HepG2 (cell line): Measurements from ENCODE around the gene GRIK4. TPM values are rescaled to one million over a fixed set of nuclear protein-coding genes. Genes with fewer than 3 reads are reported as not detected.

Experiments
- ATAC-seq: fragments of 200-7000 bp; cut with Tn5 transposase; 3 replicates; pipeline ENCODE4 v1.9.1; 2020; ENCODE audit warnings: mild to moderate bottlenecking, moderate library complexity
- BruUV-seq: library from RNA; stranded (reverse); fragments of 400-500 nt; replicated peaks from 2 replicates; lab custom pipeline; 2021; lab: Mats Ljungman, UMichigan
- CTCF ChIA-PET: fragments of 300-600 bp; formaldehyde crosslinking; extraction: SDS; loops from one replicate; lab custom pipeline; 2021; ENCODE audit warnings: low total read pairs, inconsistent platforms, low intra/inter-chr PET ratio; lab: Yijun Ruan, JAX
- POLR2A ChIA-PET: fragments of 350-600 bp; sonication (Branson Sonifier 250); formaldehyde crosslinking; loops from one replicate; lab custom pipeline; 2020; ENCODE audit warnings: antibody characterized with exemption, inconsistent platforms; lab: Yijun Ruan, JAX
- DNase-seq: peaks from one replicate; pipeline ENCODE4 v3.0.0-alpha.2; 2015; ENCODE audit warnings: low spot score
- FAIRE-seq: peaks from 3 replicates; lab custom pipeline; 2011; peaks lifted over from hg19 to GRCh38; lab: Jason Lieb, UNC
- H2AFZ ChIP-seq: one replicate; pipeline ENCODE4 v1.6.1; 2011; ENCODE audit warnings: low read length, inconsistent platforms
- H3K27ac ChIP-seq: fragments of 300-600 bp; 3 replicates; pipeline ENCODE4 v1.8.0; 2011; ENCODE audit warnings: mixed run types, mild to moderate bottlenecking, mixed read lengths, low read length, inconsistent platforms; ENCODE audit not compliant: insufficient read depth; ENCODE audit errors: extremely low read length
- H3K27me3 ChIP-seq, 2 experiments: fragments of 200-600 bp in 1 of 2; 2 replicates in 1 of 2; 3 replicates in 1 of 2; pipeline versions ENCODE4 v1.6.0 to v1.8.0; 2011; ENCODE audit warnings: low read length in 2 of 2, mild to moderate bottlenecking in 2 of 2, moderate library complexity in 2 of 2, inconsistent platforms in 1 of 2; ENCODE audit not compliant: insufficient read depth in 2 of 2, control insufficient read depth in 1 of 2
- H3K36me3 ChIP-seq, 2 experiments: fragments of 200-600 bp in 1 of 2; replicated peaks in 1 of 2; 2 replicates in 1 of 2; 3 replicates in 1 of 2; pipeline versions ENCODE4 v1.5.1 to v1.8.0; 2011; ENCODE audit warnings: low read length in 2 of 2, inconsistent platforms in 1 of 2; ENCODE audit not compliant: insufficient read depth in 2 of 2, control insufficient read depth in 1 of 2
- H3K4me1 ChIP-seq: 2 replicates; pipeline ENCODE4 v1.5.1; 2012; ENCODE audit warnings: low read length, inconsistent platforms; ENCODE audit not compliant: insufficient read depth
- H3K4me2 ChIP-seq: 2 replicates; pipeline ENCODE4 v1.6.0; 2011; ENCODE audit warnings: low read depth, low read length, inconsistent platforms
- H3K4me3 ChIP-seq, 3 experiments: fragments of 200-600 bp in 1 of 3; sonication (generic), shearing (Covaris generic) in 1 of 3; replicated peaks in 1 of 3; 2 replicates each; pipeline ENCODE4 v1.5.1; 2011 to 2016; ENCODE audit warnings: low read length in 3 of 3, inconsistent platforms in 2 of 3, low read depth in 2 of 3, mild to moderate bottlenecking in 2 of 3, control low read depth in 1 of 3, mixed read lengths in 1 of 3; ENCODE audit not compliant: insufficient read depth in 1 of 3
- H3K79me2 ChIP-seq: one replicate; pipeline ENCODE4 v1.6.1; 2011; ENCODE audit warnings: low read length, inconsistent platforms; ENCODE audit not compliant: insufficient read depth
- H3K9ac ChIP-seq: 2 replicates; pipeline ENCODE4 v1.6.0; 2011; ENCODE audit warnings: mild to moderate bottlenecking, low read depth, low read length, inconsistent platforms; ENCODE audit not compliant: insufficient read depth
- H3K9me3 ChIP-seq: 2 replicates; pipeline ENCODE4 v1.5.1; 2012; ENCODE audit warnings: mild to moderate bottlenecking, low read length
- H4K20me1 ChIP-seq: 2 replicates; pipeline ENCODE4 v1.6.0; 2011; ENCODE audit warnings: inconsistent platforms, mild to moderate bottlenecking, low read length, moderate library complexity; ENCODE audit not compliant: insufficient read depth
- ATF1 ChIP-seq: IDR thresholded peaks from 2 replicates; pipeline ENCODE4 v1.6.1; 2016; ENCODE audit warnings: mild to moderate bottlenecking, control low read depth
- ATM ChIP-seq: fragments of 450-650 bp; IDR thresholded peaks from 2 replicates; pipeline ENCODE4 v1.7.1; 2017; ENCODE audit warnings: mild to moderate bottlenecking, borderline replicate concordance
- CENPT ChIP-seq: sonication (generic); formaldehyde crosslinking; IDR thresholded peaks from 2 replicates; pipeline ENCODE4 v1.8.0; 2022; ENCODE audit warnings: low read depth, mild to moderate bottlenecking, moderate library complexity, missing genetic modification reagents
- DPF2 ChIP-seq: sonication (generic); formaldehyde crosslinking; IDR thresholded peaks from 2 replicates; pipeline ENCODE4 v1.4.0; 2020; ENCODE audit warnings: mild to moderate bottlenecking, low read depth, missing genetic modification reagents, borderline replicate concordance
- EP300 ChIP-seq, 3 experiments: sonication (generic) in 1 of 3; formaldehyde crosslinking in 1 of 3; IDR thresholded peaks; 2 replicates each; pipeline versions ENCODE4 v1.5.1 to v1.6.1; 2011 to 2020; ENCODE audit warnings: low read depth in 2 of 3, low read length in 2 of 3, borderline replicate concordance in 1 of 3, improper control_type of control experiment in 1 of 3, mild to moderate bottlenecking in 1 of 3, missing genetic modification reagents in 1 of 3, moderate library complexity in 1 of 3
- MAFG ChIP-seq: sonication (generic); formaldehyde crosslinking; IDR thresholded peaks from 2 replicates; pipeline ENCODE4 v1.5.1; 2020; ENCODE audit warnings: mild to moderate bottlenecking, missing genetic modification reagents
- MEIS1 ChIP-seq: sonication (generic); formaldehyde crosslinking; IDR thresholded peaks from 2 replicates; pipeline ENCODE4 v1.9.0; 2021; ENCODE audit warnings: mild to moderate bottlenecking, missing genetic modification reagents, moderate library complexity, borderline replicate concordance
- MTERF4 ChIP-seq: sonication (generic); formaldehyde crosslinking; IDR thresholded peaks from 2 replicates; pipeline ENCODE4 v1.8.0; 2023; ENCODE audit warnings: mild to moderate bottlenecking, missing genetic modification reagents
- SNAI1 ChIP-seq: sonication (generic); formaldehyde crosslinking; IDR thresholded peaks from 2 replicates; pipeline ENCODE4 v1.5.0; 2020; ENCODE audit warnings: mild to moderate bottlenecking, missing genetic modification reagents, borderline replicate concordance
- TAF15 ChIP-seq: fragments of 200-400 bp; formaldehyde crosslinking; IDR thresholded peaks from one replicate; pipeline ENCODE4 v1.6.1; 2018; ENCODE audit warnings: mild to moderate bottlenecking, low read depth, low read length; ENCODE audit not compliant: poor library complexity, severe bottlenecking
- TOPORS ChIP-seq: sonication (generic); formaldehyde crosslinking; IDR thresholded peaks from 2 replicates; pipeline ENCODE4 v1.8.0; 2023; ENCODE audit warnings: mild to moderate bottlenecking, missing genetic modification reagents
- ZKSCAN8 ChIP-seq: IDR thresholded peaks from 2 replicates; pipeline ENCODE4 v1.6.1; 2016; ENCODE audit warnings: borderline replicate concordance, missing genetic modification reagents, missing compliant biosample characterization
- ZNF253 ChIP-seq: sonication (generic); formaldehyde crosslinking; IDR thresholded peaks from 2 replicates; pipeline ENCODE4 v1.8.0; 2022; ENCODE audit warnings: mild to moderate bottlenecking, missing genetic modification reagents, borderline replicate concordance
- ZNF460 ChIP-seq: sonication (generic); formaldehyde crosslinking; IDR thresholded peaks from 2 replicates; pipeline ENCODE4 v1.5.1; 2020; ENCODE audit warnings: missing genetic modification reagents, mild to moderate bottlenecking, borderline replicate concordance
- ZNF7 ChIP-seq: IDR thresholded peaks from 2 replicates; pipeline ENCODE4 v1.6.1; 2016; ENCODE audit warnings: missing biosample characterization, missing genetic modification reagents
- WGBS: methylation state at CpG from one replicate; pipeline ENCODE4 v1.1.6; 2017; ENCODE audit warnings: low lambda C conversion rate; 5-methylcytosine and 5-hydroxymethylcytosine counted together
- in situ Hi-C: cut with HindIII; loops from 2 replicates; pipeline ENCODE4 v1.10.0; 2017; ENCODE audit warnings: low pct_unique_long_range_greater_than_20kb; ENCODE audit not compliant: extremely low pct_ligation_motif_present
- intact Hi-C: fragments of 100-400 bp; cut with micrococcal nuclease; formaldehyde crosslinking; loops from one replicate; pipeline ENCODE4 v1.10.0; 2022; ENCODE audit not compliant: unreplicated experiment
- polyA plus RNA-seq, 8 experiments: library from polyadenylated mRNA; depleted of rRNA in 3 of 8; stranded (reverse) in 7 of 8; unstranded in 1 of 8; fragments of >200 nt; fragmentation: Illumina TruSeq in 4 of 8; extraction: Trizol in 4 of 8; gene quantifications; 2 replicates each; pipeline versions ENCODE4 v1.2.1 to v1.2.3, GENCODE V29; 2011 to 2016; ENCODE audit warnings: low read depth in 4 of 8, missing spikeins in 1 of 8, mixed read lengths in 1 of 8; ENCODE audit not compliant: insufficient read depth in 1 of 8
- total RNA-seq, 5 experiments: library from RNA; depleted of rRNA; stranded (reverse); fragments of >200 nt; fragmentation: Illumina TruSeq; extraction: Trizol; gene quantifications; 2 replicates each; pipeline ENCODE4 v1.2.3, GENCODE V29; 2016; ENCODE audit warnings: low read depth in 1 of 5
- TF ChIP-seq, protein P1 (sequence below): sonication (generic); formaldehyde crosslinking; IDR thresholded peaks from 2 replicates; pipeline ENCODE4 v1.8.0; 2022; ENCODE audit warnings: mild to moderate bottlenecking, missing genetic modification reagents, moderate library complexity
- TF ChIP-seq, protein P2 (sequence below): sonication (generic); formaldehyde crosslinking; IDR thresholded peaks from 2 replicates; pipeline ENCODE4 v1.9.0; 2021; ENCODE audit warnings: missing genetic modification reagents, borderline replicate concordance
- TF ChIP-seq, protein P3 (sequence below): sonication (generic); formaldehyde crosslinking; IDR thresholded peaks from 2 replicates; pipeline ENCODE4 v1.4.0; 2020; ENCODE audit warnings: mild to moderate bottlenecking, missing genetic modification reagents

GRIK4 gene
- total and polyA plus RNA-seq, 2 of the 13 experiments (the other 11 are each of a cell fraction or from before 2014, with no cell fraction given) = 0.04 to 0.07 TPM

DNA sequence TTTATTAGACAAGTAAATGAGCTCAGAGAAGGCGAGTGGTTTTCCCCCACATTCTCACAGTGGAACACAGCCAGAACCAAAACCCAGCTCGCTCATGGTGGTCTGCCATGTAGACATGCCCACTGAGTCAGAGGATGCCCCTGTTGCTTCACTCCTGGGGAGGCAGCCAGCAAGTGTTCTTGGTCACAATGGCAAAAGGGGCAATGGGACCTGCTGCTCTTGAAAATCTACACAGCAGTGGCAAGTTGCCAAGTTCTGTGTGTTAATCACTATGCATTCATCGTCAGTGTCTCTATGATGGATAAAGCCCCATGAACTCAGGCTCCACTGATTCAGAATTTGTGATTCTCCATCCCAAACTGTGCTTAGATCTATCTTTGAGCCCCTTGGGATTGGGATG is 447.6 kb downstream of the GRIK4 start:
- no TSS peak for BruUV-seq
- no peak for ATAC-seq
- WGBS = 6% methylated on average over 3 of the region's 3 CpGs
- in situ Hi-C loops = loop anchor here (10.0 kb wide), 1 partner anchor 274 kb away; no protein-coding TSS in a partner anchor
- Histone ChIP-seq H3K4me1 (no peaks in the 10 kb centered on the region), H3K4me3 (no peak overlapping the region), H2AFZ (no peak overlapping the region), H4K20me1 (no peaks in the 10 kb centered on the region), H3K36me3 (no peaks in the 10 kb centered on the region), H3K4me2 (no peak overlapping the region), H3K27ac (no peak overlapping the region), H3K9ac (no peak overlapping the region), H3K27me3 (peaks cover 4 to 20% of the 10 kb centered on the region in 2 experiments; a peak in 2 of 5 replicates), H3K9me3 (no peaks in the 10 kb centered on the region), H3K79me2 (no peaks in the 10 kb centered on the region)
- intact Hi-C loops = no loop called here
- CTCF ChIA-PET = no interaction called here
- no peak for FAIRE-seq
- POLR2A ChIA-PET = no interaction called here
- DNase-seq = no peak
- no peak for TF ChIP-seq ZNF253
- no peak for TF ChIP-seq SNAI1 (CRISPR knock-in tag)
- no peak for TF ChIP-seq DPF2 (CRISPR knock-in tag)
- no peak for TF ChIP-seq EP300 (IDR thresholded peaks at IDR 0.05; ENCODE audit: low read depth in 2 of 2, low read length in 2 of 2)
- no peak for TF ChIP-seq EP300 (CRISPR knock-in tag; IDR thresholded peaks at IDR 0.05; ENCODE audit: borderline replicate concordance)
- TF ChIP-seq MEIS1 = no peak
- TF ChIP-seq MTERF4 (CRISPR knock-in tag) = no peak
- TF ChIP-seq, protein P1, sequence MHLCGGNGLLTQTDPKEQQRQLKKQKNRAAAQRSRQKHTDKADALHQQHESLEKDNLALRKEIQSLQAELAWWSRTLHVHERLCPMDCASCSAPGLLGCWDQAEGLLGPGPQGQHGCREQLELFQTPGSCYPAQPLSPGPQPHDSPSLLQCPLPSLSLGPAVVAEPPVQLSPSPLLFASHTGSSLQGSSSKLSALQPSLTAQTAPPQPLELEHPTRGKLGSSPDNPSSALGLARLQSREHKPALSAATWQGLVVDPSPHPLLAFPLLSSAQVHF (CRISPR knock-in tag) = no peak
- TF ChIP-seq TOPORS (CRISPR knock-in tag) = no peak
- TF ChIP-seq, protein P2, sequence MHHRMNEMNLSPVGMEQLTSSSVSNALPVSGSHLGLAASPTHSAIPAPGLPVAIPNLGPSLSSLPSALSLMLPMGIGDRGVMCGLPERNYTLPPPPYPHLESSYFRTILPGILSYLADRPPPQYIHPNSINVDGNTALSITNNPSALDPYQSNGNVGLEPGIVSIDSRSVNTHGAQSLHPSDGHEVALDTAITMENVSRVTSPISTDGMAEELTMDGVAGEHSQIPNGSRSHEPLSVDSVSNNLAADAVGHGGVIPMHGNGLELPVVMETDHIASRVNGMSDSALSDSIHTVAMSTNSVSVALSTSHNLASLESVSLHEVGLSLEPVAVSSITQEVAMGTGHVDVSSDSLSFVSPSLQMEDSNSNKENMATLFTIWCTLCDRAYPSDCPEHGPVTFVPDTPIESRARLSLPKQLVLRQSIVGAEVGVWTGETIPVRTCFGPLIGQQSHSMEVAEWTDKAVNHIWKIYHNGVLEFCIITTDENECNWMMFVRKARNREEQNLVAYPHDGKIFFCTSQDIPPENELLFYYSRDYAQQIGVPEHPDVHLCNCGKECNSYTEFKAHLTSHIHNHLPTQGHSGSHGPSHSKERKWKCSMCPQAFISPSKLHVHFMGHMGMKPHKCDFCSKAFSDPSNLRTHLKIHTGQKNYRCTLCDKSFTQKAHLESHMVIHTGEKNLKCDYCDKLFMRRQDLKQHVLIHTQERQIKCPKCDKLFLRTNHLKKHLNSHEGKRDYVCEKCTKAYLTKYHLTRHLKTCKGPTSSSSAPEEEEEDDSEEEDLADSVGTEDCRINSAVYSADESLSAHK = no peak
- TF ChIP-seq MAFG = no peak
- TF ChIP-seq TAF15 = no peak
- TF ChIP-seq ZNF460 = no peak
- TF ChIP-seq ATM = no peak
- TF ChIP-seq ATF1 (CRISPR knock-in tag) = no peak
- TF ChIP-seq ZNF7 = no peak
- TF ChIP-seq ZKSCAN8 (CRISPR knock-in tag) = no peak
- TF ChIP-seq, protein P3, sequence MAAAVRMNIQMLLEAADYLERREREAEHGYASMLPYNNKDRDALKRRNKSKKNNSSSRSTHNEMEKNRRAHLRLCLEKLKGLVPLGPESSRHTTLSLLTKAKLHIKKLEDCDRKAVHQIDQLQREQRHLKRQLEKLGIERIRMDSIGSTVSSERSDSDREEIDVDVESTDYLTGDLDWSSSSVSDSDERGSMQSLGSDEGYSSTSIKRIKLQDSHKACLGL (CRISPR knock-in tag) = no peak
- no peak for TF ChIP-seq CENPT (CRISPR knock-in tag)
